ENCODE measurements around the gene LIN7A. TPM values are rescaled to one million over a fixed set of nuclear protein-coding genes. Genes with fewer than 3 reads are reported as not detected.
"Not testable (repeated sequence)": the region's sequence is repeated elsewhere in the genome, so short reads cannot be mapped to it uniquely, and the experiment has no call there.

LIN7A gene
- total RNA-seq, 1 donor from 2014 or later: 9.5 TPM

GRCh38 chr12:80924437-80924836 is 13.3 kb downstream of the LIN7A start:
- ATAC-seq (no peak), DNase-seq (ENCODE audit: low spot score) (no peak)

GRCh38 chr12:80920006-80920405 is 17.7 kb downstream of the LIN7A start:
- ATAC-seq (no peak), DNase-seq (ENCODE audit: low spot score) (no peak)

GRCh38 chr12:80917651-80918050 is 20.1 kb downstream of the LIN7A start:
- peak; percentile 93 for ATAC-seq
- DNase-seq (ENCODE audit: low spot score): peak; percentile 56

- no peak for ATAC-seq
- DNase-seq (ENCODE audit: low spot score): no peak
These were observed 24.6 kb downstream of the LIN7A start for GRCh38 chr12:80912901-80913770.

- DNase-seq (ENCODE audit: low spot score): no peak
- no peak for ATAC-seq
These were observed 28.4 kb downstream of the LIN7A start for GRCh38 chr12:80909370-80909769.

GRCh38 chr12:80902711-80903110 is 35.0 kb downstream of the LIN7A start:
- DNase-seq (ENCODE audit: low spot score) (no peak), ATAC-seq (no peak)

GRCh38 chr12:80901661-80902060 is 36.1 kb downstream of the LIN7A start:
- ATAC-seq (no peak), DNase-seq (ENCODE audit: low spot score) (no peak)

- no peak for DNase-seq (ENCODE audit: low spot score)
- peak; percentile 80 for ATAC-seq
These were observed 42.5 kb downstream of the LIN7A start for GRCh38 chr12:80895240-80895639.

- DNase-seq (ENCODE audit: low spot score): no peak
- ATAC-seq: no peak
These were observed 43.6 kb downstream of the LIN7A start for GRCh38 chr12:80894179-80894578.

- ATAC-seq (no peak), DNase-seq (ENCODE audit: low spot score) (no peak)
These were observed 44.9 kb downstream of the LIN7A start for GRCh38 chr12:80892597-80893445.

- DNase-seq (ENCODE audit: low spot score): no peak
- no peak for ATAC-seq
These were observed 53.1 kb downstream of the LIN7A start for GRCh38 chr12:80884651-80885050.

- ATAC-seq (no peak), DNase-seq (ENCODE audit: low spot score) (no peak)
These were observed 56.6 kb downstream of the LIN7A start for GRCh38 chr12:80881106-80881505.

- not testable (repeated sequence) for ATAC-seq; DNase-seq (ENCODE audit: low spot score)
These were observed 59.3 kb downstream of the LIN7A start for GRCh38 chr12:80878452-80878851.

- peak; percentile 30 for ATAC-seq
- DNase-seq (ENCODE audit: low spot score): no peak
These were observed 59.9 kb downstream of the LIN7A start for GRCh38 chr12:80877721-80878265.

- ATAC-seq: no peak
These were observed 65.7 kb downstream of the LIN7A start for GRCh38 chr12:80872053-80872452.

GRCh38 chr12:80869264-80869663 is 68.5 kb downstream of the LIN7A start:
- DNase-seq (ENCODE audit: low spot score) (no peak), ATAC-seq (no peak)

More at GRCh38 chr12:80872053-80872452, 65.7 kb downstream of the LIN7A start:
- DNase-seq (ENCODE audit: low spot score): no peak

- no peak for ATAC-seq
- no peak for DNase-seq (ENCODE audit: low spot score)
These were observed 69.2 kb downstream of the LIN7A start for GRCh38 chr12:80868576-80868975.

- ATAC-seq: no peak
- no peak for DNase-seq (ENCODE audit: low spot score)
These were observed 69.8 kb downstream of the LIN7A start for GRCh38 chr12:80867941-80868340.

- no peak for ATAC-seq
- DNase-seq (ENCODE audit: low spot score): no peak
These were observed 73.5 kb downstream of the LIN7A start for GRCh38 chr12:80864046-80864735.

- ATAC-seq (no peak), DNase-seq (ENCODE audit: low spot score) (no peak)
These were observed 75.2 kb downstream of the LIN7A start for GRCh38 chr12:80862531-80862930.

All from left lobe of liver (tissue), 2 donors.